ENCODE measurements around the gene AHNAK2. TPM values are rescaled to one million over a fixed set of nuclear protein-coding genes. Genes with fewer than 3 reads are reported as not detected.

Gene AHNAK2
- total and polyA plus RNA-seq, 2 donors (not counting 1 experiment from before 2014, with no cell fraction given) = not detected

GRCh38 chr14:105020815-105021655 is 42.9 kb upstream of the AHNAK2 start, which contains the start of gene CDCA4:
TSS of gene CDCA4 (minus strand) at chr14:105021083. CDS start at chr14:105011929, 9,154 bp downstream.
- peak; percentile 85 for ATAC-seq (ENCODE audit: low read depth)
- intact Hi-C loops (cut with micrococcal nuclease) = loop anchor here (1.0 to 2.0 kb wide), 5 partner anchors 24 to 88 kb away; partner anchors contain the start of genes CLBA1 and GPR132

More at GRCh38 chr14:105020815-105021655, 42.9 kb upstream of the AHNAK2 start, which contains the start of gene CDCA4:
- peaks cover 0 to 3% (median 0%) of the 10 kb centered on the region in 3 donors for H3K9me3 ChIP-seq (ENCODE audit: control extremely low read depth in 1 of 3, control insufficient read depth in 2 of 3, insufficient read depth in 1 of 3, low read length in 2 of 3)
- WGBS (ENCODE audit: insufficient coverage) = under 1% methylated on average over 115 of the region's 115 CpGs
- ChIA-PET CTCF (interaction anchor here (0.7 to 4.2 kb wide), 7 partner anchors 24 to 66 kb away, joined by 3 to 43 read pairs (median 4); partner anchors contain the start of gene CLBA1), POLR2A (interaction anchor here (0.8 to 1.7 kb wide), 4 partner anchors 36 to 378 kb away, joined by 3 to 14 read pairs (median 3); partner anchors contain the start of genes CLBA1, GPR132 and TEX22)
- peaks cover 58% of the 10 kb centered on the region for H3K4me1 Mint-ChIP-seq
- peaks cover 30% of the 10 kb centered on the region for H4K20me1 ChIP-seq (ENCODE audit: control insufficient read depth, insufficient read depth, low read length, poor library complexity, severe bottlenecking)
- no peaks in the 10 kb centered on the region for H3K9me3 Mint-ChIP-seq (ENCODE audit: insufficient read depth)
- no peaks in the 10 kb centered on the region for H3K27me3 ChIP-seq (replicated peaks in 1 of 4; ENCODE audit: control extremely low read depth in 1 of 4, control insufficient read depth in 3 of 4, insufficient read depth in 4 of 4, low read length in 3 of 4)
- no peaks in the 10 kb centered on the region for H3K36me3 ChIP-seq (replicated peaks in 1 of 2; ENCODE audit: control extremely low read depth in 1 of 2, control insufficient read depth in 1 of 2, extremely low read depth in 1 of 2, insufficient read depth in 2 of 2, low read length in 1 of 2)
- no peaks in the 10 kb centered on the region for H3K27me3 Mint-ChIP-seq
- peak within 1 kb of the TSS; percentile 64 to 77 for H3K27ac ChIP-seq (ENCODE audit: low read length in 2 of 2)
- peaks cover 50% of the 10 kb centered on the region for H3K79me2 ChIP-seq (ENCODE audit: control insufficient read depth, insufficient read depth, low read length)
- DNase-seq = peak; percentile 99
- peak within 1 kb of the TSS; percentile 94 for H3K4me3 Mint-ChIP-seq
- TF ChIP-seq, protein P1, sequence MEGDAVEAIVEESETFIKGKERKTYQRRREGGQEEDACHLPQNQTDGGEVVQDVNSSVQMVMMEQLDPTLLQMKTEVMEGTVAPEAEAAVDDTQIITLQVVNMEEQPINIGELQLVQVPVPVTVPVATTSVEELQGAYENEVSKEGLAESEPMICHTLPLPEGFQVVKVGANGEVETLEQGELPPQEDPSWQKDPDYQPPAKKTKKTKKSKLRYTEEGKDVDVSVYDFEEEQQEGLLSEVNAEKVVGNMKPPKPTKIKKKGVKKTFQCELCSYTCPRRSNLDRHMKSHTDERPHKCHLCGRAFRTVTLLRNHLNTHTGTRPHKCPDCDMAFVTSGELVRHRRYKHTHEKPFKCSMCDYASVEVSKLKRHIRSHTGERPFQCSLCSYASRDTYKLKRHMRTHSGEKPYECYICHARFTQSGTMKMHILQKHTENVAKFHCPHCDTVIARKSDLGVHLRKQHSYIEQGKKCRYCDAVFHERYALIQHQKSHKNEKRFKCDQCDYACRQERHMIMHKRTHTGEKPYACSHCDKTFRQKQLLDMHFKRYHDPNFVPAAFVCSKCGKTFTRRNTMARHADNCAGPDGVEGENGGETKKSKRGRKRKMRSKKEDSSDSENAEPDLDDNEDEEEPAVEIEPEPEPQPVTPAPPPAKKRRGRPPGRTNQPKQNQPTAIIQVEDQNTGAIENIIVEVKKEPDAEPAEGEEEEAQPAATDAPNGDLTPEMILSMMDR (IDR thresholded peaks at IDR 0.05) = no peak
- TF ChIP-seq EZH2 (IDR thresholded peaks at IDR 0.05; ENCODE audit: borderline replicate concordance, insufficient read depth, low read depth, low read length, poor library complexity, severe bottlenecking) = no peak
- H3K27ac Mint-ChIP-seq = peak within 1 kb of the TSS; percentile 92
- H3K4me3 ChIP-seq (ENCODE audit: control extremely low read depth in 1 of 5, extremely low read depth in 1 of 5, insufficient read depth in 1 of 5, low read depth in 2 of 5, low read length in 4 of 5) = peak within 1 kb of the TSS; percentile 60 to 75 (median 68)
- H3K9ac ChIP-seq (ENCODE audit: low read length) = peak within 1 kb of the TSS; percentile 75
- H3K4me2 ChIP-seq (replicated peaks; ENCODE audit: low read depth, low read length, poor library complexity, severe bottlenecking) = peak within 1 kb of the TSS; percentile 91
- peak within 1 kb of the TSS; percentile 76 for H2AFZ ChIP-seq (ENCODE audit: insufficient read depth, low read depth, low read length, poor library complexity, severe bottlenecking)
- peaks cover 17 to 38% of the 10 kb centered on the region in 2 donors for H3K4me1 ChIP-seq (ENCODE audit: control insufficient read depth in 2 of 2, insufficient read depth in 2 of 2, low read length in 2 of 2)
